DOHH2 (cell line): ENCODE results near the gene C1RL.

ENCODE experiments used
- H3F3A ChIP-seq: fragments of 200-600 bp; sonication (generic), shearing (Covaris generic); 2 replicates; pipeline ENCODE4 v1.6.0; 2016; ENCODE audit warnings: antibody characterized with exemption, mild to moderate bottlenecking; ENCODE audit not compliant: control insufficient read depth, insufficient read depth
- H3K27ac ChIP-seq: fragments of 200-600 bp; sonication (generic); 2 replicates; pipeline ENCODE4 v1.5.1; 2014; ENCODE audit warnings: low read depth, mild to moderate bottlenecking, low read length, moderate library complexity
- H3K27me3 ChIP-seq: fragments of 200-600 bp; sonication (generic); 2 replicates; pipeline ENCODE4 v1.6.1; 2014; ENCODE audit warnings: mild to moderate bottlenecking, low read length, mixed read lengths; ENCODE audit not compliant: control insufficient read depth
- H3K36me3 ChIP-seq: fragments of 200-600 bp; sonication (generic); 2 replicates; pipeline ENCODE4 v1.6.1; 2014; ENCODE audit warnings: mild to moderate bottlenecking, low read length, moderate library complexity, mixed read lengths; ENCODE audit not compliant: control insufficient read depth
- H3K4me1 ChIP-seq: fragments of 200-600 bp; sonication (generic); 2 replicates; pipeline ENCODE4 v1.6.1; 2014; ENCODE audit warnings: mild to moderate bottlenecking, low read length, mixed read lengths; ENCODE audit not compliant: control insufficient read depth
- H3K4me2 ChIP-seq: fragments of 200-600 bp; sonication (generic); 2 replicates; pipeline ENCODE4 v1.6.0; 2014; ENCODE audit warnings: mild to moderate bottlenecking, low read length, moderate library complexity
- H3K4me3 ChIP-seq: fragments of 200-600 bp; sonication (generic); 2 replicates; pipeline ENCODE4 v1.5.1; 2014; ENCODE audit warnings: mild to moderate bottlenecking, low read length, mixed read lengths
- H3K79me2 ChIP-seq: fragments of 200-600 bp; sonication (generic); 2 replicates; pipeline ENCODE4 v1.6.1; 2014; ENCODE audit warnings: mild to moderate bottlenecking, low read length, mixed read lengths; ENCODE audit not compliant: control insufficient read depth
- H3K9me2 ChIP-seq: fragments of 200-600 bp; sonication (generic); replicated peaks from 2 replicates; pipeline ENCODE4 v1.6.1; 2014; ENCODE audit warnings: mild to moderate bottlenecking, low read length, mixed read lengths; ENCODE audit not compliant: control insufficient read depth
- H3K9me3 ChIP-seq: fragments of 200-600 bp; sonication (generic); 2 replicates; pipeline ENCODE4 v1.6.1; 2014; ENCODE audit warnings: antibody characterized with exemption, low read length, mixed read lengths; ENCODE audit not compliant: control insufficient read depth, insufficient read depth
- H4K20me1 ChIP-seq: fragments of 200-600 bp; sonication (generic); 2 replicates; pipeline ENCODE4 v1.6.0; 2014; ENCODE audit warnings: low read depth, mild to moderate bottlenecking, antibody characterized with exemption, low read length, moderate library complexity; ENCODE audit not compliant: control insufficient read depth, insufficient read depth
- CTCF ChIP-seq: fragments of 200-600 bp; sonication (generic); IDR thresholded peaks from one replicate; pipeline ENCODE4 v1.5.1; 2014; ENCODE audit warnings: antibody characterized with exemption, mild to moderate bottlenecking, low read depth, low read length; ENCODE audit not compliant: poor library complexity, severe bottlenecking
- EZH2phosphoT487 ChIP-seq: fragments of 200-600 bp; sonication (generic); IDR thresholded peaks from 2 replicates; pipeline ENCODE4 v1.6.1; 2017; ENCODE audit warnings: borderline replicate concordance, mild to moderate bottlenecking, antibody characterized with exemption, low read length, moderate library complexity, mixed read lengths

C1RL gene

GRCh38 chr12:7114851-7115250, 5.8 kb upstream of the C1RL start:
- no peak for TF ChIP-seq CTCF
- no peak for TF ChIP-seq EZH2phosphoT487
- Histone ChIP-seq H3K4me2 (no peak overlapping the region), H3K9me2 (no peaks in the 10 kb centered on the region), H3K36me3 (no peaks in the 10 kb centered on the region), H3K27me3 (peaks cover 10% of the 10 kb centered on the region; the same call in 1 of the 2 replicates), H4K20me1 (no peaks in the 10 kb centered on the region), H3K79me2 (no peaks in the 10 kb centered on the region), H3K4me1 (no peaks in the 10 kb centered on the region), H3K9me3 (no peaks in the 10 kb centered on the region), H3K4me3 (no peak overlapping the region), H3K27ac (no peak overlapping the region), H3F3A (no peaks in the 10 kb centered on the region)

DNA sequence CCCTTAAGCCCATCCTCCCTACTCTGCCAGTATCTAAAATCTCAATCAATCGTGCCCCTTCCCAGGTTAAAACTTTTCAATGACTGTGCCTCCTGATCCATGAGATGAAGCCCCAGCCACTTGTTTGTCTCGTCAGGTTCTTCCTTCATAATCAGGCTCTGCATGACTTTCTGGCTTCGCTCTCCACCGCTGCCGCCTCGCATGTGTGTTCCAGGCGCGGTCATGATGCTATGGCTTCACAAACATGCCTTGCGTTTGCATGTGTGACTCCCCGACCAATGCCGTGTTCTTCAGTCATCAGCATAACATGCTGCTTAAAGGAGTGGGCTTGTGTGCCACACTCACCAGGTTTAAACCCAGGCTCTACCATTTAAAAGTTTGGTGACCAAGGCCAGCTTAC, 5.0 kb upstream of the C1RL start:
- peaks cover 13% of the 10 kb centered on the region for H3K27me3 ChIP-seq
- H3K79me2 ChIP-seq: no peaks in the 10 kb centered on the region
- no peaks in the 10 kb centered on the region for H3F3A ChIP-seq
- 0 out of 2 replicates have a peak, but pooled peaks cover 3% of the 10 kb centered on the region for H3K4me1 ChIP-seq
- no peak overlapping the region for H3K4me2 ChIP-seq
- no peak overlapping the region for H3K4me3 ChIP-seq
- H3K9me2 ChIP-seq: no peaks in the 10 kb centered on the region
- H3K9me3 ChIP-seq: no peaks in the 10 kb centered on the region
- no peaks in the 10 kb centered on the region for H3K36me3 ChIP-seq
- no peaks in the 10 kb centered on the region; the same call in 1 of the 2 replicates for H4K20me1 ChIP-seq
- TF ChIP-seq CTCF (no peak), EZH2phosphoT487 (no peak)
- H3K27ac ChIP-seq: no peak overlapping the region

GRCh38 chr12:7113389-7113871, 4.4 kb upstream of the C1RL start:
- Histone ChIP-seq H3K4me2 (no peak overlapping the region), H3K9me3 (no peaks in the 10 kb centered on the region)

More at GRCh38 chr12:7113389-7113871, 4.4 kb upstream of the C1RL start:
- Histone ChIP-seq H3K79me2 (no peaks in the 10 kb centered on the region), H3F3A (no peaks in the 10 kb centered on the region), H3K36me3 (no peaks in the 10 kb centered on the region), H3K9me2 (no peaks in the 10 kb centered on the region), H3K27me3 (peaks cover 16% of the 10 kb centered on the region), H4K20me1 (no peaks in the 10 kb centered on the region; the same call in 1 of the 2 replicates), H3K4me3 (no peak overlapping the region), H3K27ac (no peak overlapping the region), H3K4me1 (peaks cover 6% of the 10 kb centered on the region)
- no peak for TF ChIP-seq EZH2phosphoT487
- TF ChIP-seq CTCF: peak; percentile 80
